Calu3 (cell line): ENCODE results near the gene LRBA. TPM values are rescaled to one million over a fixed set of nuclear protein-coding genes. Genes with fewer than 3 reads are reported as not detected.

Experiments used
- BruUV-seq: library from RNA; stranded (reverse); fragments of 400-500 nt; replicated peaks from 2 replicates; lab custom pipeline; 2021; lab: Mats Ljungman, UMichigan
- CTCF ChIA-PET: fragments of 300-600 bp; sonication (Branson Sonifier 250); formaldehyde crosslinking; loops from one replicate; lab custom pipeline; 2022; ENCODE audit warnings: antibody characterized with exemption; lab: Charles Lee
- DNase-seq: peaks from one replicate; pipeline ENCODE4 v3.0.0; 2022
- H3K27ac Mint-ChIP-seq: one replicate; pipeline ENCODE4 v1.8.0; 2022; ENCODE audit warnings: mixed read lengths; ENCODE audit not compliant: unreplicated experiment
- H3K27me3 Mint-ChIP-seq: one replicate; pipeline ENCODE4 v1.8.0; 2022; ENCODE audit warnings: mixed read lengths; ENCODE audit not compliant: unreplicated experiment
- H3K36me3 Mint-ChIP-seq: one replicate; pipeline ENCODE4 v1.8.0; 2022; ENCODE audit warnings: mild to moderate bottlenecking, moderate library complexity, mixed read lengths; ENCODE audit not compliant: insufficient read depth, unreplicated experiment
- H3K4me1 Mint-ChIP-seq: one replicate; pipeline ENCODE4 v1.8.0; 2022; ENCODE audit warnings: mild to moderate bottlenecking, low read depth, mixed read lengths; ENCODE audit not compliant: unreplicated experiment
- H3K4me3 Mint-ChIP-seq: one replicate; pipeline ENCODE4 v1.8.0; 2022; ENCODE audit warnings: mild to moderate bottlenecking, low read depth, moderate library complexity, mixed read lengths; ENCODE audit not compliant: unreplicated experiment
- H3K9me3 Mint-ChIP-seq: one replicate; pipeline ENCODE4 v1.8.0; 2022; ENCODE audit warnings: low read depth, mixed read lengths; ENCODE audit not compliant: unreplicated experiment
- CTCF ChIP-seq: fragments of 200-600 bp; IDR thresholded peaks from one replicate; pipeline ENCODE4 v1.8.0; 2022; ENCODE audit warnings: antibody characterized with exemption; ENCODE audit not compliant: unreplicated experiment
- intact Hi-C: fragments of 100-400 bp; cut with micrococcal nuclease; formaldehyde crosslinking; loops from one replicate; pipeline ENCODE4 v1.10.0; 2022; ENCODE audit not compliant: unreplicated experiment
- total RNA-seq: library from RNA; stranded (reverse); gene quantifications from 2 replicates; pipeline ENCODE4 v1.2.3, GENCODE V29; 2022

LRBA gene
- total RNA-seq, 1 experiment from 2014 or later = 49.0 TPM

GRCh38 chr4:150978738-150979575 lies 36.1 kb downstream of the LRBA start:
- CTCF ChIA-PET = no interaction called here
- intact Hi-C loops = no loop called here
- no peaks in the 10 kb centered on the region for H3K27me3 Mint-ChIP-seq
- TF ChIP-seq CTCF = no peak
- H3K27ac Mint-ChIP-seq = no peak overlapping the region
- no TSS peak for BruUV-seq
- peaks cover 42% of the 10 kb centered on the region for H3K4me1 Mint-ChIP-seq
- no peaks in the 10 kb centered on the region for H3K36me3 Mint-ChIP-seq
- H3K9me3 Mint-ChIP-seq = no peaks in the 10 kb centered on the region
- H3K4me3 Mint-ChIP-seq = no peak overlapping the region
- DNase-seq = no peak

- TF ChIP-seq CTCF = no peak
- H3K4me1 Mint-ChIP-seq = peaks cover 48% of the 10 kb centered on the region
- H3K27ac Mint-ChIP-seq = no peak overlapping the region
- intact Hi-C loops = no loop called here
- CTCF ChIA-PET = no interaction called here
- no TSS peak for BruUV-seq
- H3K9me3 Mint-ChIP-seq = no peaks in the 10 kb centered on the region
- H3K27me3 Mint-ChIP-seq = no peaks in the 10 kb centered on the region
- H3K4me3 Mint-ChIP-seq = no peak overlapping the region
- no peaks in the 10 kb centered on the region for H3K36me3 Mint-ChIP-seq
- no peak for DNase-seq
Measured at GRCh38 chr4:150976478-150977118, 38.5 kb downstream of the LRBA start.

- Mint-ChIP-seq H3K4me3 (no peak overlapping the region), H3K4me1 (peaks cover 40% of the 10 kb centered on the region), H3K27ac (no peak overlapping the region), H3K36me3 (no peaks in the 10 kb centered on the region), H3K27me3 (no peaks in the 10 kb centered on the region), H3K9me3 (no peaks in the 10 kb centered on the region)
- TF ChIP-seq CTCF = no peak
- CTCF ChIA-PET = no interaction called here
- intact Hi-C loops = no loop called here
- no TSS peak for BruUV-seq
- no peak for DNase-seq
Measured at GRCh38 chr4:150974750-150975149, 40.3 kb downstream of the LRBA start.

GRCh38 chr4:150974252-150974640 lies 40.8 kb downstream of the LRBA start:
- Mint-ChIP-seq H3K27me3 (no peaks in the 10 kb centered on the region), H3K27ac (no peak overlapping the region), H3K4me1 (peaks cover 34% of the 10 kb centered on the region), H3K36me3 (no peaks in the 10 kb centered on the region), H3K4me3 (no peak overlapping the region), H3K9me3 (no peaks in the 10 kb centered on the region)
- CTCF ChIA-PET = no interaction called here
- no TSS peak for BruUV-seq
- DNase-seq = no peak
- TF ChIP-seq CTCF = no peak
- intact Hi-C loops = no loop called here
